GM11168 (cell line): Measurements from ENCODE around the gene TBC1D2.

Experiments used
- in situ Hi-C: fragments of 300-500 bp; cut with MboI; formaldehyde crosslinking; loops from one replicate; pipeline ENCODE4 v1.12.0; 2022; ENCODE audit warnings: low sequenced_read_pairs; ENCODE audit not compliant: unreplicated experiment

TBC1D2 gene

GRCh38 chr9:98242426-98242825 is 13.0 kb downstream of the TBC1D2 start:
- in situ Hi-C loops, result no loop called here

DNA sequence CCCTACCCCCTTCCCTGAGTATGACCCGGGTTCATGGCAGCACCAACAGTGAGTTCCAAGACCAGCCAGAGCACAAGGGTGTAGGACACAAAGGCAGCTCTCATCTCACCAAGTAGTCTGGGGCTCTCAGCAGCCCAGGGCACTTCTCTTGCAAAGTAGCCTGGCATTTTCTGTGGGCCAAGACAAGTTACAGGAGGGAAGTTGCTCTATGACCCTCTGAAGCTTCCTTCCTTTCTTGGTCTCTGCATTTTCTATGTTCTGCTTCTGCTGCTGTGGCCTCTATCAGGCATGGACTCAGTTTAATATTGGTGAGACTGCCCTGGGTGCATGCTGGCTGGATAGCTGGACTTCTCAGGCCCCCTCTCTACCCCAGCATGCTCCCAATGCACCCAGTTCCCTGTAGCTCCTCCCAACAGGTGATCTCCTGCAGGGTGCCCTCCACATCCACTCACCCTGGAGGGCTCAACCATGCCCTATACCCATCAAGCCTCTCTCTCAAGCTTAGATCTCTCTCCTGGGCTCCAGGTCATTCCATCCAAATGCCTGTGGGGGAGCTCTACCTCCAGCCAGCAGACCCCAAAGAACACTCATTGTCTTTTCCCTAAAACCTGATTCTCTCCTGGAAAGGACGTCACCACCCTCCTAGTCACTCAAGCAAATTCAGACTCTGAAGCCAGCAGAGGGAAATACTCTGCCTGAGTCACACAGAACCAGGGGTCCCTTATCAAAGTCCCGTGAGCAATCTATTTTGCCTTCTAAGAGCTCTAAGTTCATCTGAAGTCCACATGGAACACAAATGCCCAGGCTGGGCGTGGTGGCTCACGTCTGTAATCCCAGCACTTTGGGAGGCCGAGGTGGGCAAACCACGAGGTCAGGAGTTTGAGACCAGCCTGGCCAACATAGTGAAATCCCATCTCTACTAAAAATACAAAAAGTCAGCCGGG is 13.8 kb downstream of the TBC1D2 start:
- in situ Hi-C loops, result no loop called here

- in situ Hi-C loops, result no loop called here
Observed at GRCh38 chr9:98240475-98240874, 15.0 kb downstream of the TBC1D2 start.

GRCh38 chr9:98236901-98237487 is 18.5 kb downstream of the TBC1D2 start:
- in situ Hi-C loops, result no loop called here

GRCh38 chr9:98235126-98235525 is 20.3 kb downstream of the TBC1D2 start:
- in situ Hi-C loops, result no loop called here

DNA sequence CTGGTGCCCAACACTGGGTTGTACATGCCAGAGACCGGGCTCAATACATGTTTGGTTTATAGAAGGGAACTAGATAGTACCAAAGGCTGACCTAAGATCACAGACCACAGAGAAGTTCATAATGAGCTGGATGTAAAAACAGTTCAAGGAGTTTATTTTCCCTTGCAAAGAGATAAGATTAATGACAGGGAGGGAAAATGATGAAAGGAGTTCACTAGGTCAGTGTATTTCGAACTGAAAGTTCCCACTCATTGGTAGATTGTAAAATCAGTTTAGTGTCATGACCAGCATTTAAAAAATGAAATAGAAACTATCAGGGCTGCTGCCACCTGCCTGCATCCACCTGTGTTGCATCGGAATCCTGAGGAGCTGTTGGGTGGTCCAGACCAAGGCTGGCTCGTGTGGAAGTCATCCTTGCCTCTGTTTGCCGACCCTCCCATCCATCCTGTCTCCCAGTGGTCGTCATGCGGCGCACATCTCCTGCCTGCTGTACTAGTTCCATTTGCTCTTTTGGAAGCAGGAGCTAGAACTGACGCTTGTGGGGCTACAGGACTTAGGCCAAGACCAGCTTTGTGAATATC is 21.1 kb downstream of the TBC1D2 start:
- in situ Hi-C loops, result no loop called here

DNA sequence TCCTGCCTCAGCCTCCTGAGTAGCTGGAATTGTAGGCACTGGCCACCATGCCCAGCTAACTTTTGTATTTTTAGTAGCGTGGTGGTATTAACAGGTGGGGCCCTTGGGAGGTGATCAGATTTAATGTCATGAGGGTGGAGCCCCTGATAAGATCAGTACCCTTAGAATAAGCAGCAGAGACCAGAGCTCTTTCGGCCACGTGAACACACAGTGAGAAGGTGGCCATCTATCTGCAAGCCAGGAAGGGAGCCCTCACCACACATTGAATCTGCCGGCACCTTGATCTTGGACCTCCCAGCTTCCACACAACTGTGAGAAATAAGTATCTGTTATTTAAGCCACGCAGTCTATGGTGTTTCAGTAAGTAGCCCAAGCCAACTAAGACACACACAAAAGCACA is 22.5 kb downstream of the TBC1D2 start:
- in situ Hi-C loops, result no loop called here

- in situ Hi-C loops, result no loop called here
Observed at GRCh38 chr9:98231770-98232478, 23.5 kb downstream of the TBC1D2 start.

DNA sequence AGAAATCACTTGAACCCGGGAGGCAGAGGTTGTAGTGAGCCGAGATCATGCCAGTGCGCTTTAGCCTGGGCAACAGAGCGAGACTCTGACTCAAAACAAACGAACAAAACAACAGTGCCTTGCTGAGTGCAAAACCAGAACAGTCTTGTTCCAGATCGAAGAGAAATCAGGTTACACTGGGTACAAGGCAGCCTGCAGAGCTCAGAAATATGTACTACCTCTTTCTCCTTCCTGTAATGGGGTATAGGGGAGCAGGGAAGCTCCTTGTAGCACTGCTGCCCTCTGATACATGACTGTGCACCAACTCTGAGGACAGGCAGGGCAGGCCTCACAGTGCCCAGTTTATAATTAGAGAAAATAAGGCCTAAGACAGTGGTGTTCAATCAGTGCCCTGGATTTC is 24.7 kb downstream of the TBC1D2 start:
- in situ Hi-C loops, result no loop called here

DNA sequence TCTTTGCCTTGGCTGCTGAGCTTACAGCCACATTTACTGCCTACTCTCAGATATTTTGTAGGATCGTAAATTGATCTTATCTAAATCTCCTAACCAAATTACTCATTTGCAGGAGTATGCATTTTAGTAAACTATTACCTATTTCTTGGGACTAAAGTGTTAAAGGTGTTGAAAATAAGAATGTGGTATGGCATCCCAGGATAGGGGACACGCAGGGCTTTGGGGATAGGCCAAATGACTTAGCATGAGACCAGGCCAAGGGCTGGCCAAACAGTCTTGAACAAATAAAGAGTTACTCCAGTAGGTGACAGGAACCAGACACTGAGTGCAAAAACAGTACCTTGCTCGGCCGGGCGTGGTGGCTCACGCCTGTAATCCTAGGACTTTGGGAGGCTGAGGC is 25.1 kb downstream of the TBC1D2 start:
- in situ Hi-C loops, result no loop called here

DNA sequence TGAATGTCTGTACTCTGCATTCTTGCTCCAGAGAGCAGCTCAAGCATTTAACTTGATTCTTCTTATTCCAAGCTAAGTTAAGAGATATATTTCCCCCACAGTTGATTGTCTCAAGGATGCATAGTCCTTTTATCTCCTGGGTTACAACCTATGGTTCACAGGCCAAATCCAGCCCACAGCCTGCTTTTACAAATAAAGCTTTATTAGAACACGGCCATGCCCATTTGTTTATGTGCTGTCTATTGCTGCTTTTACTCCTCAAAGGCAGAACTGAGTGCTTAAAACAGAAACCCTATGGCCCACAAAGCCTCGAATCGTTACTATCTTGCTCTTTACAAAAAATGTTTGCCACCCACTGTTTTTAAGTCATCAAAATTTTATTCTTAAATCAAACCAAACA is 25.8 kb downstream of the TBC1D2 start:
- in situ Hi-C loops, result no loop called here

GRCh38 chr9:98229090-98229395 is 26.4 kb downstream of the TBC1D2 start:
- in situ Hi-C loops, result no loop called here

DNA sequence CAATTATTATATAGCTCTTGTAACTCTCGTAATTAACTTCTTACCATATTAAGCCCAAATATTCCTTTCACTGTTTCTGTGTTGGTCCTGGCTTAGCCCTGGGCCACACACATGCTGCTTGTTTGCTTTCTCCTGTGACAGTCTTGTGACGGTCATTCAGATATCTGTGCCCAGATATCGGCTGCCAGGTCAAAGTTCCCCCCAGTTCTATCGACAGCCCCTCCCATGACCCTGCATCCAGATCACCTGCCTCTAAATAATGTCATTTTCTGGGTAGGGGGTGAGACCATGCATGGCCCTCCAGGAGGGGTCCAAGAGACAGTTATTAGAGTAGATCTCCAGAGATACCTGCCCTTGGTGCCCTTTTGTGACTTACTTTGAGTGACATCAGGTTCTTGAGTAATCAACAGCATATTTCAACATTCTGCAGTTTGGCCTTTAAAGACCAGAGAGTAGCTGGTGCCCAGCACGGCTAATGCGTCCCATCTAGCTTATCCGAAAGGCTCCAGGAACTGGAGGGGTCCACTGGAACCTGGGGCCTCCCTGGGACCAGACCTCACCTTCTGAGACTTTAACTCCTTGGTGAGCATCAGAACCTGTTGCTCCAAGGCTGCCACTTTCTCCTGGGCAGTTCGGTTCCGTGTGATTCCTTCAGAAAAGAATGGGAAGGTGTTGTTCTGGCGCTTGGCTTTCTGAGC is 26.9 kb downstream of the TBC1D2 start:
- in situ Hi-C loops, result no loop called here

DNA sequence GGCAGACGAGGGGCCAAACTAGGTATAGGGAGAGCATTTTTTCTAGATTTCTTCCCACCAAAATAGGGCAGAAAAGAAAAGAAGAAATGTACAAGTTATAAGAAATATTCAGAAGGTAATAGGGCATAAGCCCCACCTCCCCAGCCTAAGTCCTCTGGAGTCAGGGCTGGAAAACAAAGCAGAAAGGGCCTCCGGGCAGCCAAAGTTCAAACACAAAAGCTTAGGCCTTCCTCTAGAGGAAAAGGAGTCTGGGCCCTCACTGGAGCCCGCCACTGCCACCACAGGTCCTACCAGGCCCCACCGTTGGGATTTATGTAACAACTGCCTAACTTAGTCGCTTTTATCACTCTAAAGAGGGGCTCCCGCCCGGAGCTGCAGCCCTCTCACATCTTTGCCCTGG is 27.6 kb downstream of the TBC1D2 start:
- in situ Hi-C loops, result no loop called here

GRCh38 chr9:98226957-98227356 is 28.5 kb downstream of the TBC1D2 start:
- in situ Hi-C loops, result no loop called here

DNA sequence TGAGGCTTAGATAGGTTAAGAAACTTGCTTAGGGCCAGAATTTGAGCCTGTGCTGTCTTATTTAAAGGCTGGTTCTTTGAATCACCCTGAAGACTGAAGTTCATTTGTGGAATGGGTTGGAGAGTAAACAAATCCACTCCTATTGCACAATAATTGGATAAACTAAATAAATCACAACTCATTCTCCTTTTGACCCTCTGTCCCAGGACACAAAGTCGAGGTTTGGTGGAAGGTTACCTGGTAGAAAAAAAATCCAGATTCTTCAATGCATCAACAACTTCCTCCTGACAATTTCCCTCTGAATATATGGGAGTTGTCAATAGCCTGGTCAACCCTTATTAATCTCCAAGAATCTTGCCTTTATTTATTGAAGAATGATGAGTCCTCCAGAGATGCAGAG is 28.9 kb downstream of the TBC1D2 start:
- in situ Hi-C loops, result no loop called here

DNA sequence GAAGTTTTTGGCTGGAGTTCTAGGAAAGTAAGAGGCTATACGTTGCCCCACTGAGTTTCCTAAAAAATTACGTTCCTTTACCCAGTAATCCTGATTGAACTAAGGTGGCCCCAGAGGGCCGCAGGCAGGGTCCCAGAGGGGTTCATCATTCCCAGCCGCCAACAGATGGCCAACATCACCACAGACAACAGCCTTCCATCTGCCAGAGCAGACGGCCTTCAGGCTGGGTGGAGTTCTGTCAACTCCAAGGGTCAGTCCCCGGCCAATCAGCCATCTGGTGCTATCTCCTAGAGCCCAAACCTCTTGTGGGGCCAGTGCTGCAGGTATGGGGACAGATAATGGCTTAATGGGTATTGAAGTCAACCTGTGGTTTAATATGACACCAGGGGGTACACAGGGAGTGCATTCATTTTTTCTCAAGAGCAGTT is 30.4 kb downstream of the TBC1D2 start:
- in situ Hi-C loops, result no loop called here

DNA sequence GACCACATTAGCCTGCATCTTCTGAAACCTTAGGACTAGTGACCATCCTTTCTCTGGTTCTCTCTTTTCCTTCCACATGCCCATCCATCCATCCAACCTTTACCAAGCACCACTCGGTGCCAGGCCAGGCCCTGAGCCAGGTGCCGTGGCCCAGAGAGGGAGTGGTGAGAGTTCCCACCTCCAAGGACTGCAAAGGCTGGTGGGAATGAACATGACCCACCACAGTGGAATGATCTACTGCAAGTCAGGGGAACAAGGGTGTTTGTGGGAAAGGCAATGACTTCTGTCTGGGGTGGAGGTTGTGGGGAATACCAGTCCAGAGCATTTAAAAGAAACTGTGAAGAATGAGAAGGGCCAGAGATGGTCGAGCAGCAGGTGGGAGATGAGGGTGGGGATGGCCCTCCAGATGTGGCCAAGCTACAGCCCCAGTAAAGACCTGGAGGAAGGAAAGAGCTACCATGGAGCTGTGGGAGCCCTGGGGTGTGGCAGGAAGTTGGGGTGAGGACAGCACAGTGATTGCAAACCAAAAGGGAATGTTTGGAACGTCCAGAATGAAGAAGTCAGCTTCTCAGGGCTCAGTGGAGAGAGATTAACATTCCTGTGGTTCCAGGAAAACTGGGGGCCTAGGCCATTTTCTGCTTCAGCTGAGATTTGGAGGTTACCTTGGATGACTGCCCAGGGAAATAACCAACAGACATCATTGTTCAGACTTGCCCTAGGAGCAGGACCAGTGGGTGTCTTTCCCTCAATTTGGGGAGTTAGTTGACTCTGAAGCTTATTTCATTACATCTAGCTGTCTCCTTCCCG is 32.4 kb downstream of the TBC1D2 start:
- in situ Hi-C loops, result no loop called here

- in situ Hi-C loops, result no loop called here
Observed at GRCh38 chr9:98220911-98221310, 34.5 kb downstream of the TBC1D2 start.
